ENCODE data around the gene ZCCHC7.

The ZCCHC7 gene

GRCh38 chr9:37209431-37210386 is 89.3 kb downstream of the ZCCHC7 start:
- DNase-seq (ENCODE audit: low read depth, low spot score), result no peak

- no peak for DNase-seq (ENCODE audit: low read depth, low spot score)
Measured at GRCh38 chr9:37210737-37211523, 90.6 kb downstream of the ZCCHC7 start.

- DNase-seq (ENCODE audit: low read depth, low spot score), result no peak
Measured at GRCh38 chr9:37212435-37212834, 92.1 kb downstream of the ZCCHC7 start.

- no peak for DNase-seq (ENCODE audit: low read depth, low spot score)
Measured at GRCh38 chr9:37215381-37215780, 95.0 kb downstream of the ZCCHC7 start.

DNA sequence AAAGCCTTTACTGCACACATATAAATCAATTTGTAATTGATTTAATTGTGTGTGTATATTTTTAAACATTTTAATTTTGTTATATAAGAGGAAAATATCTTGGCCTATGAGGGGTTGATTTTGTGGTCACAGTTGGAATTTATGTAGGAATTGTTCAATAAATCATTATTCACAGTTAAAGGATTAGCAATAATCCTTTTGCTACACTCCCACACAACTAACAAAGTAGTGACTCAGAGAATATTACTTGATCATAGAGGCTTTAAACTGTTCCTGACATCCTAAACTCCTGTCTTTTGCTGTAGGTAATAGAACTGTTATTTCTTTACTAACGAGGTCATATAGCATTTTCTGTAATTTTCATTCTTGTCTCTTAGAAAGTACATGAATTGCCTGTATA is 95.5 kb downstream of the ZCCHC7 start:
- no peak for DNase-seq (ENCODE audit: low read depth, low spot score)

- no peak for DNase-seq (ENCODE audit: low read depth, low spot score)
Measured at GRCh38 chr9:37217161-37217560, 96.8 kb downstream of the ZCCHC7 start.

GRCh38 chr9:37218800-37219425 is 98.5 kb downstream of the ZCCHC7 start:
- DNase-seq (ENCODE audit: low read depth, low spot score), result no peak

GRCh38 chr9:37220971-37221370 is 100.6 kb downstream of the ZCCHC7 start:
- no peak for DNase-seq (ENCODE audit: low read depth, low spot score)

DNA sequence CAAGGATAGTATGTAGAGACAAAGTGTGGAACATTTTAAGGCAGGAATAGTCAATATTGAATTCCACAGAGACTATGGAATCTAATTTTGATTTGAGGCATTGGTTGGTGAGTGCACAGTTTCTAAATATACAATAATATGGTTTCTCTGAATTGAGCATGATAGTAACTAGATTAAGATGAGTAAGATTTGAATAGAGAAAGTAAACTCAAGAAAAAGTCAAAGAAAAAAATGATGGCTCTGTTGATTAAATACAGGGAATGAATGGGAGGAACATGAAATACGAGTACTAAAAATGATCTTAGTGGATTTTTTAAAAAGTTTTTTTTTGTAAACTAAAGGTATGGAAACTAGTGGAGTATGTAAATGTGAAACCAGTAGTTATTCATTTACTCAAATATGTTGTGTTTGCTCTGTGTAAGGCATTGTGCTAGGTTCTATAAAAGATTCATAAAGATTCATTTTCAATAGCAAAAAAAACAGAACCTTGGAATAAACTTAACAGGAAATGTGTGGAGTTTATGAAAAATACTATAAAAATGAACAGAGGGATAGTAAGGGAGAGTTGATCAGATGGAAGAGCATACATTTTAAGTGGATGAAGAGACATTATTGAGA is 101.2 kb downstream of the ZCCHC7 start:
- no peak for DNase-seq (ENCODE audit: low read depth, low spot score)

DNA sequence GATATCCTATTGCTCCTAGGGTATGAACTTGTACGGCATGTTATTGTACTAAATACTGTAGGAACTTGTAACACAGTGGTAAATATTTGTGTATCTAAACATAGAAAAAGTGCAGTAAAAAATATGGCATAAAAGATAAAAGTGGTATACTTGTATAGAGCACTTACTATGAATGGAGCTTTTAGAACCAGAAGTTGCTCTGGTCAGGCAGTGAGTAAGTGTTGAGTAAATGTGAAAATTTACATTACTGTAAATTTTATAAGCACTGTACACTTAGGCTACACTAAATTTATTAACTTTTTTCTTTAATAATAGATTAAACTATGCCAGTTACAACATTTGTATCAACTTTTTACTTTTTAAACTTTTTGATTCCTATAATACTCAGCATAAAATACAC is 109.1 kb downstream of the ZCCHC7 start:
- no peak for DNase-seq (ENCODE audit: low read depth, low spot score)

- no peak for DNase-seq (ENCODE audit: low read depth, low spot score)
Measured at GRCh38 chr9:37229882-37230482, 109.6 kb downstream of the ZCCHC7 start.

GRCh38 chr9:37236822-37237221 is 116.4 kb downstream of the ZCCHC7 start:
- no peak for DNase-seq (ENCODE audit: low read depth, low spot score)

GRCh38 chr9:37238122-37238521 is 117.7 kb downstream of the ZCCHC7 start:
- no peak for DNase-seq (ENCODE audit: low read depth, low spot score)

DNA sequence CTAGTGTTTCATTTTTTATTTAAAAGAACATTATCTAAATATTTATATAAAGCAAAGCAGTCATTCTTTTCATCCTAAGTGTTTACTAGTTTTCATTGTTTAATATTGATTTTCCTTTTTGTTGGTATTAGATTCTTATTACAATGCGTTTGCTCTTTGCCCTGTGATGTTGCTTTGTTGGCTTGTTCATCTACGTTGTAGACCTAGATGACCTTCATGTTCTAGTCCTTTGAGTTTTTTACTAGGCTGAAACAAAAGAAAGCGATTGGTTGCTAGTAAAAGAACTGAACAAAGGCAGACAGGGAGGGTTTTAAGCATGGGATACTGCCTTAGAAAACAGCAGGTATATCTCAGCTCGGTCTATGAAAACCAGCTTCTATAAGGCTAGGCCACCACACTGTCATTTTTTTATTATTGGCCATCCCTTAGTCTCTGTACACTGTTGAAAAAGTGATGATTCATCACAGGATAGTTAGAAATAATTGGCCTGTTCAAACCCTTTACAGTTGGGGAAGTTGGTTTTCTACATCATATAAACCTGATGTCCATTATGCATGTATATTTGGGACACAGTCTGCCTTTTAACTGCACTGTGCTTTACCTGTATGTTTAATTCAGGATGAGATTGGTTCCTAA is 119.0 kb downstream of the ZCCHC7 start:
- no peak for DNase-seq (ENCODE audit: low read depth, low spot score)

- DNase-seq (ENCODE audit: low read depth, low spot score), result no peak
Measured at GRCh38 chr9:37239921-37240320, 119.5 kb downstream of the ZCCHC7 start.

DNA sequence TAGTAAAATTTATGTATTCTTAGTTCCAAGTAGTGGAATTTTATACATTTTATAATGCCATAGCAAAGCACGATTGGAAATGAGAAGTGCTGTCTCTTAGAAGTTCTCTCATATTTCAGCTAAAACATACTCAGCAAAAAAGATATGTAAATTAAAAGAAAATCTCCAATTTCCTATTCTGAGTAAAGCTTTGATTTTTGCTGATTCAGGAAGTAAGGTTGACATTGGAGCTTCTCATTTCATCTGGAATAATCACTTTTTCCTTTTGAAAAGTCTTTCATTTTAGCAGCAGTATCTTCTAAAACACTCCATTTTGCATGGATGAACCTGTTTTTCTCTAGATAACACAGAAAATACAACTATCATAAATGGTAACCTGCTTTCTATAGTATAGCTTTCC is 121.0 kb downstream of the ZCCHC7 start:
- no peak for DNase-seq (ENCODE audit: low read depth, low spot score)

DNA sequence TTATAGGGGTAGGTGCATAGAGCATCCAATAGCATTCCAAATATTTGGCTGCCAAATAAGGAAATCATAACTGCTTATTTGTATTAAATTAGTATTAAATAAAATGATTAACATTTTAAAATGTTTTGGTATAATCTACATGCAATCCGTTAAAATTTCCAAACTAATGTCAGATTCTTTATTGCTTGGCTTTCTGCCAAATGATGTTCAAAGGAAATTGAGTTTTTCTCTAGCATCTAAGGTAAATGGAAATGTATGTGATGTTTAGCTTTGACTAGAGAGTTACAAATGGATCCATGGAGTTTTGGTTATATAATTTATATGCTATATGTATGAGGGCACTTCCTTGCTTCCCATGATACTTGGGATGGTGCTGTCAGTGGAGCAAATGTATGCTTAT is 121.7 kb downstream of the ZCCHC7 start:
- DNase-seq (ENCODE audit: low read depth, low spot score), result no peak

GRCh38 chr9:37243588-37244345 is 123.4 kb downstream of the ZCCHC7 start:
- no peak for DNase-seq (ENCODE audit: low read depth, low spot score)

GRCh38 chr9:37246826-37247225 is 126.5 kb downstream of the ZCCHC7 start:
- DNase-seq (ENCODE audit: low read depth, low spot score), result no peak

- no peak for DNase-seq (ENCODE audit: low read depth, low spot score)
Measured at GRCh38 chr9:37248651-37249163, 128.3 kb downstream of the ZCCHC7 start.

Measured in activated CD4-positive, CD25-positive, alpha-beta regulatory T cell treated with anti-CD3 and anti-CD28 coated beads, Interleukin-2, amount 50 U/mL, for 16 hours (primary cell).